HepG2 (cell line): ENCODE results near the gene GRIP1. TPM values are rescaled to one million over a fixed set of nuclear protein-coding genes. Genes with fewer than 3 reads are reported as not detected.

Source experiments
- ATAC-seq: fragments of 200-7000 bp; cut with Tn5 transposase; 3 replicates; pipeline ENCODE4 v1.9.1; 2020; ENCODE audit warnings: mild to moderate bottlenecking, moderate library complexity
- BruUV-seq: library from RNA; stranded (reverse); fragments of 400-500 nt; replicated peaks from 2 replicates; lab custom pipeline; 2021; lab: Mats Ljungman, UMichigan
- CTCF ChIA-PET: fragments of 300-600 bp; formaldehyde crosslinking; extraction: SDS; loops from one replicate; lab custom pipeline; 2021; ENCODE audit warnings: low total read pairs, inconsistent platforms, low intra/inter-chr PET ratio; lab: Yijun Ruan, JAX
- POLR2A ChIA-PET: fragments of 350-600 bp; sonication (Branson Sonifier 250); formaldehyde crosslinking; loops from one replicate; lab custom pipeline; 2020; ENCODE audit warnings: antibody characterized with exemption, inconsistent platforms; lab: Yijun Ruan, JAX
- DNase-seq: peaks from one replicate; pipeline ENCODE4 v3.0.0-alpha.2; 2015; ENCODE audit warnings: low spot score
- FAIRE-seq: peaks from 3 replicates; lab custom pipeline; 2011; peaks lifted over from hg19 to GRCh38; lab: Jason Lieb, UNC
- H2AFZ ChIP-seq: one replicate; pipeline ENCODE4 v1.6.1; 2011; ENCODE audit warnings: low read length, inconsistent platforms
- H3K27ac ChIP-seq: fragments of 300-600 bp; 3 replicates; pipeline ENCODE4 v1.8.0; 2011; ENCODE audit warnings: mixed run types, mild to moderate bottlenecking, mixed read lengths, low read length, inconsistent platforms; ENCODE audit not compliant: insufficient read depth; ENCODE audit errors: extremely low read length
- H3K27me3 ChIP-seq, 2 experiments: fragments of 200-600 bp in 1 of 2; 2 replicates in 1 of 2; 3 replicates in 1 of 2; pipeline versions ENCODE4 v1.6.0 to v1.8.0; 2011; ENCODE audit warnings: low read length in 2 of 2, mild to moderate bottlenecking in 2 of 2, moderate library complexity in 2 of 2, inconsistent platforms in 1 of 2; ENCODE audit not compliant: insufficient read depth in 2 of 2, control insufficient read depth in 1 of 2
- H3K36me3 ChIP-seq, 2 experiments: fragments of 200-600 bp in 1 of 2; replicated peaks in 1 of 2; 2 replicates in 1 of 2; 3 replicates in 1 of 2; pipeline versions ENCODE4 v1.5.1 to v1.8.0; 2011; ENCODE audit warnings: low read length in 2 of 2, inconsistent platforms in 1 of 2; ENCODE audit not compliant: insufficient read depth in 2 of 2, control insufficient read depth in 1 of 2
- H3K4me1 ChIP-seq: 2 replicates; pipeline ENCODE4 v1.5.1; 2012; ENCODE audit warnings: low read length, inconsistent platforms; ENCODE audit not compliant: insufficient read depth
- H3K4me2 ChIP-seq: 2 replicates; pipeline ENCODE4 v1.6.0; 2011; ENCODE audit warnings: low read depth, low read length, inconsistent platforms
- H3K4me3 ChIP-seq, 3 experiments: fragments of 200-600 bp in 1 of 3; sonication (generic), shearing (Covaris generic) in 1 of 3; replicated peaks in 1 of 3; 2 replicates each; pipeline ENCODE4 v1.5.1; 2011 to 2016; ENCODE audit warnings: low read length in 3 of 3, inconsistent platforms in 2 of 3, low read depth in 2 of 3, mild to moderate bottlenecking in 2 of 3, control low read depth in 1 of 3, mixed read lengths in 1 of 3; ENCODE audit not compliant: insufficient read depth in 1 of 3
- H3K79me2 ChIP-seq: one replicate; pipeline ENCODE4 v1.6.1; 2011; ENCODE audit warnings: low read length, inconsistent platforms; ENCODE audit not compliant: insufficient read depth
- H3K9ac ChIP-seq: 2 replicates; pipeline ENCODE4 v1.6.0; 2011; ENCODE audit warnings: mild to moderate bottlenecking, low read depth, low read length, inconsistent platforms; ENCODE audit not compliant: insufficient read depth
- H3K9me3 ChIP-seq: 2 replicates; pipeline ENCODE4 v1.5.1; 2012; ENCODE audit warnings: mild to moderate bottlenecking, low read length
- H4K20me1 ChIP-seq: 2 replicates; pipeline ENCODE4 v1.6.0; 2011; ENCODE audit warnings: inconsistent platforms, mild to moderate bottlenecking, low read length, moderate library complexity; ENCODE audit not compliant: insufficient read depth
- CHCHD3 ChIP-seq: sonication (generic); formaldehyde crosslinking; IDR thresholded peaks from 2 replicates; pipeline ENCODE4 v1.8.0; 2022; ENCODE audit warnings: mild to moderate bottlenecking, missing genetic modification reagents, moderate library complexity
- CHD4 ChIP-seq: fragments of 200-600 bp; sonication (generic); IDR thresholded peaks from 2 replicates; pipeline ENCODE4 v1.7.0; 2017; ENCODE audit warnings: mild to moderate bottlenecking, low read length, borderline replicate concordance
- HBP1 ChIP-seq: IDR thresholded peaks from 2 replicates; pipeline ENCODE4 v1.6.1; 2016; ENCODE audit warnings: low read depth, control low read depth
- HNRNPLL ChIP-seq: fragments of 200-400 bp; formaldehyde crosslinking; IDR thresholded peaks from 2 replicates; pipeline ENCODE4 v1.6.1; 2017; ENCODE audit warnings: mild to moderate bottlenecking, low read depth, low read length; ENCODE audit not compliant: poor library complexity, severe bottlenecking
- JARID2 ChIP-seq: sonication (generic); formaldehyde crosslinking; IDR thresholded peaks from 2 replicates; pipeline ENCODE4 v1.8.1; 2023; ENCODE audit warnings: missing genetic modification reagents, inconsistent platforms; ENCODE audit not compliant: insufficient replicate concordance
- KDM6A ChIP-seq: IDR thresholded peaks from 2 replicates; pipeline ENCODE4 v1.6.1; 2016; ENCODE audit warnings: low read depth
- RELA ChIP-seq: sonication (generic); formaldehyde crosslinking; IDR thresholded peaks from 2 replicates; pipeline ENCODE4 v1.4.0; 2020; ENCODE audit warnings: missing genetic modification reagents
- SNAPC2 ChIP-seq: sonication (generic); formaldehyde crosslinking; IDR thresholded peaks from 2 replicates; pipeline ENCODE4 v1.8.1; 2022; ENCODE audit warnings: mild to moderate bottlenecking, missing genetic modification reagents
- SRSF1 ChIP-seq: fragments of 200-400 bp; formaldehyde crosslinking; optimal IDR thresholded peaks from 2 replicates; pipeline ENCODE3; 2017; ENCODE audit warnings: mild to moderate bottlenecking, low read depth, low read length, moderate library complexity
- TP53 ChIP-seq: sonication (generic); formaldehyde crosslinking; conservative IDR thresholded peaks from 2 replicates; pipeline ENCODE4 v1.4.0; 2020; ENCODE audit warnings: missing genetic modification reagents
- ZBTB44 ChIP-seq: sonication (generic); formaldehyde crosslinking; IDR thresholded peaks from 2 replicates; pipeline ENCODE4 v1.4.0; 2020; ENCODE audit warnings: missing genetic modification reagents
- ZNF235 ChIP-seq: sonication (generic); formaldehyde crosslinking; IDR thresholded peaks from 2 replicates; pipeline ENCODE4 v1.8.1; 2023; ENCODE audit warnings: mild to moderate bottlenecking, missing genetic modification reagents, borderline replicate concordance
- ZNF589 ChIP-seq: sonication (generic); formaldehyde crosslinking; conservative IDR thresholded peaks from 2 replicates; pipeline ENCODE4 v1.8.0; 2022; ENCODE audit warnings: mild to moderate bottlenecking, moderate library complexity, missing genetic modification reagents
- ZNF619 ChIP-seq: sonication (generic); formaldehyde crosslinking; IDR thresholded peaks from 2 replicates; pipeline ENCODE4 v1.4.0; 2020; ENCODE audit warnings: mild to moderate bottlenecking, missing genetic modification reagents
- WGBS: methylation state at CpG from one replicate; pipeline ENCODE4 v1.1.6; 2017; ENCODE audit warnings: low lambda C conversion rate; 5-methylcytosine and 5-hydroxymethylcytosine counted together
- in situ Hi-C: cut with HindIII; loops from 2 replicates; pipeline ENCODE4 v1.10.0; 2017; ENCODE audit warnings: low pct_unique_long_range_greater_than_20kb; ENCODE audit not compliant: extremely low pct_ligation_motif_present
- intact Hi-C: fragments of 100-400 bp; cut with micrococcal nuclease; formaldehyde crosslinking; loops from one replicate; pipeline ENCODE4 v1.10.0; 2022; ENCODE audit not compliant: unreplicated experiment
- polyA plus RNA-seq, 8 experiments: library from polyadenylated mRNA; depleted of rRNA in 3 of 8; stranded (reverse) in 7 of 8; unstranded in 1 of 8; fragments of >200 nt; fragmentation: Illumina TruSeq in 4 of 8; extraction: Trizol in 4 of 8; gene quantifications; 2 replicates each; pipeline versions ENCODE4 v1.2.1 to v1.2.3, GENCODE V29; 2011 to 2016; ENCODE audit warnings: low read depth in 4 of 8, missing spikeins in 1 of 8, mixed read lengths in 1 of 8; ENCODE audit not compliant: insufficient read depth in 1 of 8
- total RNA-seq, 5 experiments: library from RNA; depleted of rRNA; stranded (reverse); fragments of >200 nt; fragmentation: Illumina TruSeq; extraction: Trizol; gene quantifications; 2 replicates each; pipeline ENCODE4 v1.2.3, GENCODE V29; 2016; ENCODE audit warnings: low read depth in 1 of 5

GRIP1 gene
- total and polyA plus RNA-seq, 2 of the 13 experiments (the other 11 are each of a cell fraction or from before 2014, with no cell fraction given): not detected

- TF ChIP-seq ZNF589 (no peak), SNAPC2 (CRISPR knock-in tag) (no peak), CHD4 (no peak), JARID2 (CRISPR knock-in tag) (no peak), RELA (CRISPR knock-in tag) (no peak), CHCHD3 (CRISPR knock-in tag) (no peak)
These were observed 341.4 kb downstream of the GRIP1 start (continued) for GRCh38 chr12:66337381-66338010.

GRCh38 chr12:66335746-66336145 is 343.1 kb downstream of the GRIP1 start:
- no peak overlapping the region for H2AFZ ChIP-seq
- no peaks in the 10 kb centered on the region for H4K20me1 ChIP-seq
- BruUV-seq: no TSS peak
- no peaks in the 10 kb centered on the region for H3K9me3 ChIP-seq
- H3K27ac ChIP-seq: no peak overlapping the region
- ATAC-seq (no peak), DNase-seq (no peak), FAIRE-seq (no peak)
- H3K9ac ChIP-seq: no peak overlapping the region
- no peaks in the 10 kb centered on the region for H3K4me1 ChIP-seq
- TF ChIP-seq HBP1 (CRISPR knock-in tag) (no peak), CHCHD3 (CRISPR knock-in tag) (no peak), ZNF619 (CRISPR knock-in tag) (no peak), SRSF1 (no peak), HNRNPLL (no peak), KDM6A (CRISPR knock-in tag) (no peak), ZBTB44 (CRISPR knock-in tag) (no peak), ZNF235 (no peak), TP53 (no peak)
- H3K4me3 ChIP-seq: no peak overlapping the region
- in situ Hi-C loops (no loop called here), intact Hi-C loops (no loop called here)
- peaks cover 0 to 2% of the 10 kb centered on the region in 2 experiments; a peak in 1 of 5 replicates for H3K36me3 ChIP-seq
- H3K4me2 ChIP-seq: no peak overlapping the region
- CTCF ChIA-PET: no interaction called here
- POLR2A ChIA-PET: no interaction called here
- H3K27me3 ChIP-seq: no peaks in the 10 kb centered on the region
- H3K79me2 ChIP-seq: no peaks in the 10 kb centered on the region
- WGBS: 95% methylated on average over 2 of the region's 2 CpGs
